ENCODE measurements around the gene CCSER1.

CCSER1 gene

GRCh38 chr4:90099812-90100211, 27.4 kb upstream of the CCSER1 start:
- TF ChIP-seq EZH2 (IDR thresholded peaks at IDR 0.05) (no peak), FOXP2 (optimal IDR thresholded peaks at IDR 0.05; ENCODE audit: control extremely low read depth, extremely low read length, insufficient read depth) (no peak), POLR2AphosphoS5 (IDR thresholded peaks at IDR 0.05; ENCODE audit: borderline replicate concordance, low read depth, low read length) (no peak)
- no peak for DNase-seq (ENCODE audit: low read depth, low spot score)
- Histone ChIP-seq H3K4me3 (no peak overlapping the region), H3K27ac (no peak overlapping the region), H3K36me3 (ENCODE audit: insufficient read depth, low read length) (no peaks in the 10 kb centered on the region), H3K9ac (ENCODE audit: insufficient read length) (no peak overlapping the region), H3K9me3 (ENCODE audit: low read depth, low read length) (no peaks in the 10 kb centered on the region)

DNA sequence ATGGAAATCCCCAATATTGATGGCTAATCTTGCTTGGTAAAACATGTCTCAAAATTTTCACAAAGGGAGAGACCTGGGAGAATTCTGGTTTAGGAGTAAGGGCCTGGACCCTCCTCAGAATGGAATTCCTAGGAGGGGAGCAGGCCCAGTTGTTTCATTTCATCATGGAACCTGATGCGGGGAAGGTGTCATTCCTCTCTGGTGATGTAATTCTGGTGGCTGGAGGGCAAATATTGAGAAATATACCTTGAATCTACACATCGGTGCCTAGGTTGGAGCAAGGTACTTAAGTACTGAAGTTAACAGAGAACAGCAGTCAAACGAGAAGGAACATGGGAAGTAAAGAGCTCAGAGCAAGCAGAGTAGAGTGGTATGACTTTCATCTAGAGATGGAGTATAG, 23.2 kb upstream of the CCSER1 start:
- Histone ChIP-seq H3K4me3 (no peak overlapping the region), H3K27ac (no peak overlapping the region), H3K9ac (ENCODE audit: insufficient read length) (no peak overlapping the region), H3K9me3 (ENCODE audit: low read depth, low read length) (no peaks in the 10 kb centered on the region), H3K36me3 (ENCODE audit: insufficient read depth, low read length) (no peaks in the 10 kb centered on the region)
- DNase-seq (ENCODE audit: low read depth, low spot score), result no peak
- TF ChIP-seq FOXP2 (optimal IDR thresholded peaks at IDR 0.05; ENCODE audit: control extremely low read depth, extremely low read length, insufficient read depth), result no peak
- no peak for TF ChIP-seq EZH2 (IDR thresholded peaks at IDR 0.05)
- TF ChIP-seq POLR2AphosphoS5 (IDR thresholded peaks at IDR 0.05; ENCODE audit: borderline replicate concordance, low read depth, low read length), result no peak

GRCh38 chr4:90105274-90105673, 21.9 kb upstream of the CCSER1 start:
- Histone ChIP-seq H3K9ac (ENCODE audit: insufficient read length) (no peak overlapping the region), H3K4me3 (no peak overlapping the region), H3K9me3 (ENCODE audit: low read depth, low read length) (no peaks in the 10 kb centered on the region), H3K27ac (no peak overlapping the region), H3K36me3 (ENCODE audit: insufficient read depth, low read length) (no peaks in the 10 kb centered on the region)
- TF ChIP-seq FOXP2 (optimal IDR thresholded peaks at IDR 0.05; ENCODE audit: control extremely low read depth, extremely low read length, insufficient read depth) (no peak), EZH2 (IDR thresholded peaks at IDR 0.05) (no peak), POLR2AphosphoS5 (IDR thresholded peaks at IDR 0.05; ENCODE audit: borderline replicate concordance, low read depth, low read length) (no peak)
- DNase-seq (ENCODE audit: low read depth, low spot score), result no peak

- Histone ChIP-seq H3K9ac (ENCODE audit: insufficient read length) (no peak overlapping the region), H3K4me3 (no peak overlapping the region), H3K9me3 (ENCODE audit: low read depth, low read length) (no peaks in the 10 kb centered on the region), H3K27ac (no peak overlapping the region), H3K36me3 (ENCODE audit: insufficient read depth, low read length) (no peaks in the 10 kb centered on the region)
- no peak for TF ChIP-seq EZH2 (IDR thresholded peaks at IDR 0.05)
- TF ChIP-seq FOXP2 (optimal IDR thresholded peaks at IDR 0.05; ENCODE audit: control extremely low read depth, extremely low read length, insufficient read depth), result no peak
- no peak for TF ChIP-seq POLR2AphosphoS5 (IDR thresholded peaks at IDR 0.05; ENCODE audit: borderline replicate concordance, low read depth, low read length)
- DNase-seq (ENCODE audit: low read depth, low spot score), result no peak
Observed at GRCh38 chr4:90112715-90113114, 14.5 kb upstream of the CCSER1 start.

GRCh38 chr4:90113881-90114457, 13.2 kb upstream of the CCSER1 start:
- DNase-seq (ENCODE audit: low read depth, low spot score), result no peak
- Histone ChIP-seq H3K9me3 (ENCODE audit: low read depth, low read length) (no peaks in the 10 kb centered on the region), H3K36me3 (ENCODE audit: insufficient read depth, low read length) (no peaks in the 10 kb centered on the region), H3K9ac (ENCODE audit: insufficient read length) (no peak overlapping the region), H3K27ac (no peak overlapping the region), H3K4me3 (no peak overlapping the region)
- TF ChIP-seq POLR2AphosphoS5 (IDR thresholded peaks at IDR 0.05; ENCODE audit: borderline replicate concordance, low read depth, low read length) (no peak), EZH2 (IDR thresholded peaks at IDR 0.05) (no peak), FOXP2 (optimal IDR thresholded peaks at IDR 0.05; ENCODE audit: control extremely low read depth, extremely low read length, insufficient read depth) (no peak)

DNA sequence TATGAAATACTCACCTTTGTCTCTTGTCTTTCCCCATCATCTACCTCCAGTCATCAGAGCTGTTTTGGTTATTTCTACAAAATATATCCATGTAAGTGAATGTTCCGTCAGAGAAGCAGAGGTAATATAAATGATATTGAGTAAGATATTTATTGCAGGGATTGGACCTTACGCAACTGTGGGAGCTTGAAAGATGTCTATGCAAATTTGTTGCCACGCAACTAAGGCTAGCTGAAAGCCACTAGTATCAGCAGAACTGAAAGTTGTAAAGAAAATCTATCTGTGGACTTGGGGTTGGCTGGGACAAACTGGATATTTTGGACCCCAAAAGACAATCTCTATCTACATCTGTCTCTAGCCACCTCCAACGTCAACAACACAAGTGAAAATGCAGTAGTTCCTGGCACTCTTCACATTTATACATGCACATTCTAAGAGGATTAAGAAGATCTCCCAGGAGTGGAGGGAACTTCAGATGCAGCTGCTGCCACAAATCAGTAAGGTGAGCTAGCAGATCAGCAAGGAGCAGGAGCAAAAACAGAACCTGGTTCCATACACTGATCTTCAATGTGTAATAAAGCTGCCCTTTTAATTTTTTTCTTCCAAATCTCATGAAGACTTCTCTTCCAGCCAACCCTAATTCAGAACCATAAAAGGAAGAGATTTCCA, 8.5 kb upstream of the CCSER1 start:
- H3K4me3 ChIP-seq, result no peak overlapping the region
- TF ChIP-seq POLR2AphosphoS5 (IDR thresholded peaks at IDR 0.05; ENCODE audit: borderline replicate concordance, low read depth, low read length) (no peak), FOXP2 (optimal IDR thresholded peaks at IDR 0.05; ENCODE audit: control extremely low read depth, extremely low read length, insufficient read depth) (no peak), EZH2 (IDR thresholded peaks at IDR 0.05) (no peak)
- H3K9ac ChIP-seq (ENCODE audit: insufficient read length), result no peak overlapping the region
- DNase-seq (ENCODE audit: low read depth, low spot score), result no peak
- no peak overlapping the region for H3K27ac ChIP-seq
- no peaks in the 10 kb centered on the region for H3K9me3 ChIP-seq (ENCODE audit: low read depth, low read length)
- H3K36me3 ChIP-seq (ENCODE audit: insufficient read depth, low read length), result no peaks in the 10 kb centered on the region

- no peak overlapping the region for H3K27ac ChIP-seq
- no peak for DNase-seq (ENCODE audit: low read depth, low spot score)
- no peaks in the 10 kb centered on the region for H3K9me3 ChIP-seq (ENCODE audit: low read depth, low read length)
- H3K9ac ChIP-seq (ENCODE audit: insufficient read length), result no peak overlapping the region
- no peak for TF ChIP-seq POLR2AphosphoS5 (IDR thresholded peaks at IDR 0.05; ENCODE audit: borderline replicate concordance, low read depth, low read length)
- TF ChIP-seq FOXP2 (optimal IDR thresholded peaks at IDR 0.05; ENCODE audit: control extremely low read depth, extremely low read length, insufficient read depth), result no peak
- no peaks in the 10 kb centered on the region for H3K36me3 ChIP-seq (ENCODE audit: insufficient read depth, low read length)
- no peak overlapping the region for H3K4me3 ChIP-seq
Observed at GRCh38 chr4:90120037-90120436, 7.2 kb upstream of the CCSER1 start.

GRCh38 chr4:90120815-90121214, 6.4 kb upstream of the CCSER1 start:
- H3K36me3 ChIP-seq (ENCODE audit: insufficient read depth, low read length), result no peaks in the 10 kb centered on the region

More at GRCh38 chr4:90120815-90121214, 6.4 kb upstream of the CCSER1 start:
- Histone ChIP-seq H3K9me3 (ENCODE audit: low read depth, low read length) (no peaks in the 10 kb centered on the region), H3K9ac (ENCODE audit: insufficient read length) (no peak overlapping the region), H3K4me3 (no peak overlapping the region), H3K27ac (no peak overlapping the region)
- DNase-seq (ENCODE audit: low read depth, low spot score), result no peak
- no peak for TF ChIP-seq POLR2AphosphoS5 (IDR thresholded peaks at IDR 0.05; ENCODE audit: borderline replicate concordance, low read depth, low read length)

All from SK-N-MC (cell line).